H1 (cell line): ENCODE data around the gene LTBP1. TPM values are rescaled to one million over a fixed set of nuclear protein-coding genes. Genes with fewer than 3 reads are reported as not detected.

Source experiments
- CTCF ChIA-PET: fragments of 300-600 bp; sonication (Branson Sonifier 250); formaldehyde crosslinking; loops from one replicate; lab custom pipeline; 2021; ENCODE audit not compliant: partially characterized antibody; lab: Charles Lee
- POLR2A ChIA-PET: fragments of 300-600 bp; sonication (Branson Sonifier 250); formaldehyde crosslinking; loops from one replicate; lab custom pipeline; 2021; ENCODE audit warnings: inconsistent platforms; ENCODE audit not compliant: partially characterized antibody; lab: Charles Lee
- DNase-seq, 2 experiments: peaks; one replicate each; pipeline versions ENCODE4 v3.0.0 to v3.0.0-alpha.2; 2010 to 2022; ENCODE audit warnings: low spot score in 2 of 2, low read depth in 1 of 2, mixed read lengths in 1 of 2
- FAIRE-seq: peaks from 2 replicates; lab custom pipeline; 2011; peaks lifted over from hg19 to GRCh38; lab: Jason Lieb, UNC
- H2AFZ ChIP-seq: 2 replicates; pipeline ENCODE4 v1.8.1; 2012; ENCODE audit warnings: low read length, inconsistent platforms
- H2AK5ac ChIP-seq: 2 replicates; pipeline ENCODE4 v1.6.1; 2013; ENCODE audit warnings: low read depth, low read length
- H2BK120ac ChIP-seq: replicated peaks from 2 replicates; pipeline ENCODE3; 2013; ENCODE audit warnings: low read depth, low read length, inconsistent platforms
- H2BK12ac ChIP-seq: 2 replicates; pipeline ENCODE4 v1.6.1; 2013; ENCODE audit warnings: low read depth, low read length
- H2BK15ac ChIP-seq: 2 replicates; pipeline ENCODE4 v1.6.1; 2013; ENCODE audit warnings: low read length
- H2BK20ac ChIP-seq: 2 replicates; pipeline ENCODE4 v1.6.1; 2013; ENCODE audit warnings: low read length
- H2BK5ac ChIP-seq: 2 replicates; pipeline ENCODE4 v1.6.1; 2013; ENCODE audit warnings: low read depth, low read length
- H3K14ac ChIP-seq: 2 replicates; pipeline ENCODE4 v1.6.1; 2013; ENCODE audit warnings: inconsistent platforms; ENCODE audit not compliant: insufficient read length
- H3K18ac ChIP-seq: 2 replicates; pipeline ENCODE4 v1.6.1; 2013; ENCODE audit warnings: low read length; ENCODE audit errors: extremely low read depth
- H3K23ac ChIP-seq: 2 replicates; pipeline ENCODE4 v1.6.1; 2013; ENCODE audit warnings: inconsistent platforms; ENCODE audit not compliant: insufficient read length
- H3K23me2 ChIP-seq: 2 replicates; pipeline ENCODE4 v1.6.1; 2013; ENCODE audit warnings: low read depth, low read length
- H3K27ac ChIP-seq: 2 replicates; pipeline ENCODE4 v1.6.1; 2011; ENCODE audit warnings: low read depth, low read length, inconsistent platforms
- H3K27me3 ChIP-seq, 4 experiments: replicated peaks in 1 of 4; 1 replicate in 1 of 4; 2 replicates in 3 of 4; pipeline versions ENCODE4 v1.6.1 to v1.8.1; 2011 to 2013; ENCODE audit warnings: low read length in 3 of 4, mild to moderate bottlenecking in 3 of 4, inconsistent platforms in 2 of 4, mixed read lengths in 2 of 4, moderate library complexity in 1 of 4; ENCODE audit not compliant: control insufficient read depth in 3 of 4, insufficient read depth in 3 of 4; ENCODE audit errors: extremely low read depth in 1 of 4
- H3K36me3 ChIP-seq, 4 experiments: 2 replicates each; pipeline versions ENCODE4 v1.6.1 to v1.8.1; 2011 to 2013; ENCODE audit warnings: mild to moderate bottlenecking in 4 of 4, low read length in 3 of 4, moderate library complexity in 2 of 4, control low read depth in 1 of 4, inconsistent platforms in 1 of 4; ENCODE audit not compliant: insufficient read depth in 4 of 4, control insufficient read depth in 2 of 4
- H3K4ac ChIP-seq: replicated peaks from 2 replicates; pipeline ENCODE3; 2013; ENCODE audit warnings: low read length, low read depth, mixed read lengths, inconsistent platforms; ENCODE audit not compliant: insufficient read length
- H3K4me1 ChIP-seq, 4 experiments: replicated peaks in 1 of 4; 1 replicate in 1 of 4; 2 replicates in 3 of 4; pipeline versions ENCODE4 v1.6.1 to v1.8.1; 2011 to 2013; ENCODE audit warnings: low read length in 3 of 4, inconsistent platforms in 2 of 4, mixed read lengths in 1 of 4; ENCODE audit not compliant: insufficient read depth in 4 of 4, control insufficient read depth in 3 of 4
- H3K4me2 ChIP-seq, 2 experiments: 2 replicates each; pipeline versions ENCODE4 v1.6.1 to v1.8.1; 2011 to 2013; ENCODE audit warnings: low read depth in 2 of 2, low read length in 2 of 2, control low read depth in 1 of 2, inconsistent platforms in 1 of 2, mild to moderate bottlenecking in 1 of 2; ENCODE audit not compliant: insufficient read depth in 1 of 2
- H3K4me3 ChIP-seq, 4 experiments: fragments of 200-600, 300-600 bp in 1 of 4; sonication (generic), shearing (Covaris generic), sonication (Bioruptor Twin) in 1 of 4; 2 replicates each; pipeline versions ENCODE4 v1.5.1 to v1.8.1; 2011 to 2016; ENCODE audit warnings: low read length in 4 of 4, low read depth in 3 of 4, control low read depth in 2 of 4, inconsistent platforms in 2 of 4, mild to moderate bottlenecking in 2 of 4, mixed read lengths in 1 of 4, moderate library complexity in 1 of 4; ENCODE audit not compliant: insufficient read depth in 2 of 4; ENCODE audit errors: extremely low read depth in 1 of 4
- H3K56ac ChIP-seq: replicated peaks from 2 replicates; pipeline ENCODE3; 2013; ENCODE audit warnings: low read depth, mild to moderate bottlenecking, mixed read lengths, low read length, inconsistent platforms; ENCODE audit not compliant: insufficient read length
- H3K79me1 ChIP-seq: 2 replicates; pipeline ENCODE4 v1.6.1; 2013; ENCODE audit warnings: low read depth, low read length, control low read depth
- H3K79me2 ChIP-seq, 2 experiments: 2 replicates each; pipeline versions ENCODE4 v1.6.1 to v1.8.1; 2012 to 2013; ENCODE audit warnings: low read length in 2 of 2, mild to moderate bottlenecking in 2 of 2, inconsistent platforms in 1 of 2; ENCODE audit not compliant: insufficient read depth in 2 of 2, control insufficient read depth in 1 of 2
- H3K9ac ChIP-seq, 4 experiments: replicated peaks in 1 of 4; 1 replicate in 1 of 4; 2 replicates in 3 of 4; pipeline versions ENCODE4 v1.6.1 to v1.8.1; 2011 to 2013; ENCODE audit warnings: low read depth in 3 of 4, low read length in 3 of 4, control low read depth in 2 of 4, mild to moderate bottlenecking in 2 of 4, moderate library complexity in 2 of 4, inconsistent platforms in 1 of 4; ENCODE audit errors: extremely low read depth in 1 of 4
- H3K9me3 ChIP-seq, 2 experiments: 2 replicates each; pipeline versions ENCODE4 v1.6.1 to v1.8.1; 2012 to 2013; ENCODE audit warnings: mild to moderate bottlenecking in 2 of 2, moderate library complexity in 2 of 2, control low read depth in 1 of 2, inconsistent platforms in 1 of 2, low read depth in 1 of 2, low read length in 1 of 2, mixed read lengths in 1 of 2; ENCODE audit not compliant: insufficient read depth in 2 of 2
- H4K20me1 ChIP-seq, 2 experiments: replicated peaks in 1 of 2; 2 replicates each; pipeline versions ENCODE3 to v1.8.1; 2011 to 2013; ENCODE audit warnings: inconsistent platforms in 2 of 2, low read length in 2 of 2, mild to moderate bottlenecking in 1 of 2; ENCODE audit not compliant: insufficient read depth in 2 of 2, control insufficient read depth in 1 of 2
- H4K5ac ChIP-seq: 2 replicates; pipeline ENCODE4 v1.6.1; 2013; ENCODE audit warnings: low read length, low read depth, mixed read lengths, inconsistent platforms; ENCODE audit not compliant: insufficient read length
- H4K8ac ChIP-seq: 2 replicates; pipeline ENCODE4 v1.8.0; 2013; ENCODE audit warnings: mild to moderate bottlenecking, moderate library complexity, low read length, inconsistent platforms; ENCODE audit not compliant: insufficient read depth; ENCODE audit errors: extremely low read depth
- H4K91ac ChIP-seq: replicated peaks from 2 replicates; pipeline ENCODE3; 2013; ENCODE audit warnings: low read length, mixed read lengths, inconsistent platforms; ENCODE audit not compliant: insufficient read length
- ASH2L ChIP-seq: fragments of 200-600, 300-600 bp; sonication (generic); IDR thresholded peaks from one replicate; pipeline ENCODE4 v1.7.1; 2017; ENCODE audit warnings: low read length
- BRCA1 ChIP-seq: IDR thresholded peaks from 2 replicates; pipeline ENCODE4 v1.6.1; 2012; ENCODE audit warnings: low read depth, low read length, improper control_type of control experiment
- CTCF ChIP-seq, 3 experiments: IDR thresholded peaks; 1 replicate in 2 of 3; 2 replicates in 1 of 3; pipeline versions ENCODE4 v1.5.1 to v1.6.1; 2011; ENCODE audit warnings: low read length in 3 of 3, mild to moderate bottlenecking in 3 of 3, inconsistent platforms in 2 of 3, low read depth in 1 of 3, moderate library complexity in 1 of 3; ENCODE audit not compliant: insufficient read depth in 1 of 3; ENCODE audit errors: control extremely low read depth in 1 of 3
- POLR2AphosphoS5 ChIP-seq: IDR thresholded peaks from 2 replicates; pipeline ENCODE4 v1.6.1; 2011; ENCODE audit warnings: low read depth, low read length
- SP2 ChIP-seq: IDR thresholded peaks from 2 replicates; pipeline ENCODE4 v1.6.1; 2012; ENCODE audit warnings: mild to moderate bottlenecking, low read length, inconsistent platforms
- SRF ChIP-seq: IDR thresholded peaks from 2 replicates; pipeline ENCODE4 v1.6.1; 2011; ENCODE audit warnings: mild to moderate bottlenecking, low read depth, low read length, moderate library complexity
- SUZ12 ChIP-seq: fragments of 200-600 bp; sonication (generic); IDR thresholded peaks from 2 replicates; pipeline ENCODE4 v1.6.1; 2012; ENCODE audit warnings: mild to moderate bottlenecking, inconsistent platforms, low read length, moderate library complexity, mixed read lengths
- WGBS, 2 experiments: shearing (Covaris generic) in 1 of 2; methylation state at CpG; one replicate each; pipeline versions ENCODE4 v1.1.6 to v1.1.7; 2013 to 2015; ENCODE audit warnings: low lambda C conversion rate in 2 of 2, mixed read lengths in 2 of 2, inconsistent platforms in 1 of 2, low coverage in 1 of 2, missing lambda C conversion rate in 1 of 2; ENCODE audit not compliant: insufficient replicate concordance in 2 of 2, insufficient coverage in 1 of 2, insufficient read length in 1 of 2; ENCODE audit errors: extremely low coverage in 1 of 2, missing lambda C conversion rate in 1 of 2; 5-methylcytosine and 5-hydroxymethylcytosine counted together
- polyA plus RNA-seq, 7 experiments: library from polyadenylated mRNA; depleted of rRNA in 3 of 7; stranded (reverse) in 5 of 7; unstranded in 2 of 7; fragments of >200 nt in 5 of 7; fragments of 200-250 nt in 2 of 7; gene quantifications; 1 replicate in 5 of 7; 2 replicates in 1 of 7; 4 replicates in 1 of 7; pipeline versions ENCODE4 v1.2.1 to v1.2.3, GENCODE V29; 2011 to 2013; ENCODE audit warnings: missing spikeins in 2 of 7, mixed read lengths in 2 of 7
- total RNA-seq: library from RNA; stranded (reverse); fragmentation: NEBNext Ultra II Directional; extraction: Animal tissue kit (Norgen Biotek cat#: 25700); gene quantifications from 2 replicates; pipeline ENCODE4 v1.2.1, GENCODE V29; 2021
- TF ChIP-seq, protein P1 (sequence below): IDR thresholded peaks from 2 replicates; pipeline ENCODE4 v1.6.1; 2012; ENCODE audit warnings: low read length, inconsistent platforms

The LTBP1 gene
- total and polyA plus RNA-seq, 2 of the 8 experiments (the other 6 are each of a cell fraction or from before 2014, with no cell fraction given) = 15.4 to 24.7 TPM

GRCh38 chr2:32941944-32942690, 4.6 kb upstream of the LTBP1 start:
- Histone ChIP-seq H3K9me3 (no peaks in the 10 kb centered on the region), H2BK5ac (no peak overlapping the region)
- WGBS, 2 experiments = 90% methylated on average over 8 of the region's 8 CpGs; no CpG with 5 or more reads in 1 of the 2 experiments
- TF ChIP-seq SP2 = no peak
- TF ChIP-seq POLR2AphosphoS5 = no peak
- no peak for TF ChIP-seq CTCF (IDR thresholded peaks at IDR 0.05; ENCODE audit: control extremely low read depth in 1 of 3, insufficient read depth in 1 of 3, low read depth in 1 of 3, low read length in 3 of 3)
- TF ChIP-seq, protein P1, sequence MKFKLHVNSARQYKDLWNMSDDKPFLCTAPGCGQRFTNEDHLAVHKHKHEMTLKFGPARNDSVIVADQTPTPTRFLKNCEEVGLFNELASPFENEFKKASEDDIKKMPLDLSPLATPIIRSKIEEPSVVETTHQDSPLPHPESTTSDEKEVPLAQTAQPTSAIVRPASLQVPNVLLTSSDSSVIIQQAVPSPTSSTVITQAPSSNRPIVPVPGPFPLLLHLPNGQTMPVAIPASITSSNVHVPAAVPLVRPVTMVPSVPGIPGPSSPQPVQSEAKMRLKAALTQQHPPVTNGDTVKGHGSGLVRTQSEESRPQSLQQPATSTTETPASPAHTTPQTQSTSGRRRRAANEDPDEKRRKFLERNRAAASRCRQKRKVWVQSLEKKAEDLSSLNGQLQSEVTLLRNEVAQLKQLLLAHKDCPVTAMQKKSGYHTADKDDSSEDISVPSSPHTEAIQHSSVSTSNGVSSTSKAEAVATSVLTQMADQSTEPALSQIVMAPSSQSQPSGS = no peak
- no peak for TF ChIP-seq SRF
- no peak for TF ChIP-seq SUZ12
- no peak for TF ChIP-seq ASH2L
- TF ChIP-seq BRCA1 = no peak

More at GRCh38 chr2:32941944-32942690, 4.6 kb upstream of the LTBP1 start:
- Histone ChIP-seq H3K9ac (no peak overlapping the region), H4K5ac (no peak overlapping the region), H2BK20ac (no peak overlapping the region), H4K20me1 (no peaks in the 10 kb centered on the region), H3K4ac (no peak overlapping the region), H3K18ac (no peak overlapping the region), H4K91ac (no peak overlapping the region), H3K27me3 (no peaks in the 10 kb centered on the region), H3K56ac (no peak overlapping the region), H3K79me1 (no peaks in the 10 kb centered on the region), H3K23ac (no peak overlapping the region), H2BK12ac (no peak overlapping the region), H2BK15ac (no peak overlapping the region), H3K36me3 (no peaks in the 10 kb centered on the region), H4K8ac (no peak overlapping the region), H2BK120ac (no peak overlapping the region), H2AFZ (no peak overlapping the region), H3K27ac (no peak overlapping the region), H2AK5ac (no peak overlapping the region), H3K79me2 (no peaks in the 10 kb centered on the region), H3K4me1 (peaks cover 0 to 17% (median 9%) of the 10 kb centered on the region in 4 experiments; a peak in 5 of 7 replicates), H3K4me3 (no peak overlapping the region), H3K14ac (no peak overlapping the region), H3K23me2 (peaks cover 5% of the 10 kb centered on the region; the same call in 1 of the 2 replicates), H3K4me2 (no peak overlapping the region)
- CTCF ChIA-PET = interaction anchor here (0.6 to 2.6 kb wide), 12 partner anchors 8 to 438 kb away, joined by 3 to 13 read pairs (median 3); no protein-coding TSS in a partner anchor
- DNase-seq (peak in 1 of 2 experiments; percentile 33), FAIRE-seq (no peak)
- POLR2A ChIA-PET = interaction anchor here (0.7 kb wide), 1 partner anchor 656 kb away, joined by 3 read pairs; no protein-coding TSS in a partner anchor
